Stimulated activated CD8-positive, alpha-beta memory T cell treated with anti-CD3 and anti-CD28 coated beads, Interleukin-15, amount 100 ng/mL, for 1 hour (primary cell): Measurements from ENCODE around the gene B3GAT3.
A peak's percentile ranks its signal among the peaks of the same experiment; 100 is the strongest.
"Not testable (repeated sequence)": the region's sequence is repeated elsewhere in the genome, so short reads cannot be mapped to it uniquely, and the experiment has no call there.

ENCODE experiments used
- DNase-seq: peaks from one replicate; pipeline ENCODE4 v3.0.0-alpha.2; 2020; ENCODE audit warnings: low read depth

The B3GAT3 gene

DNA sequence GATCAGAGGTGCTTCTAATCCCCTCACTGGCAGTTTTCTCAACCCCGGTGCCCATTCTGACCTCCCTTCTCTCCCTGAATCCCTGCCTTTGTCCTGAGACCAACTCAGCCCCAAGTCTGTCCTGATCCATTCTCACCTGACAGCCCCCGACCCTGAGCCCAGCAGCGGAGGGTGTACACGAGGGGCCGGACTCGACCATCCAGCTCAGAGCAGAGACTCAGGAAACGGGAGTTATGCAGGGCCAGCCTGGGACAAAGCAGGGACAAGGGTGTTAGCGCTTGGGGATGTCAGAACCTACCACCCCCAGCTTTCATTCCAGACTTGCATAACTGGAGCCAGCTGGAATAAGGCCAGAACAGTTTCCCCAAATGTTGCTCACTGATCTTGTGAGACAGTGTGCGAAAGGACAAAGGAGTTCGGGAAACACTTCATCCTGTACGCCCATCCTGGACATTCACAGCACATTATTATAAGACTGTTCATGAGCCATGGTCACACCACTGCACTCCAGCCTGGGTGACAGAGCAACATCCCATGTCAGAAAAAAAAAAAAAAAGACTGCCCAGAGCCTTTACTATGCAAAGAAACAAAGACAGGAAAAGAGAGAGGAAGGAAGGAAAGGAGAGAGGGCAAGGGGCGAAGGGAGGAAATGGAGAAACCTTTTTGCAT is 44.6 kb downstream of the B3GAT3 start:
- DNase-seq: no peak

DNA sequence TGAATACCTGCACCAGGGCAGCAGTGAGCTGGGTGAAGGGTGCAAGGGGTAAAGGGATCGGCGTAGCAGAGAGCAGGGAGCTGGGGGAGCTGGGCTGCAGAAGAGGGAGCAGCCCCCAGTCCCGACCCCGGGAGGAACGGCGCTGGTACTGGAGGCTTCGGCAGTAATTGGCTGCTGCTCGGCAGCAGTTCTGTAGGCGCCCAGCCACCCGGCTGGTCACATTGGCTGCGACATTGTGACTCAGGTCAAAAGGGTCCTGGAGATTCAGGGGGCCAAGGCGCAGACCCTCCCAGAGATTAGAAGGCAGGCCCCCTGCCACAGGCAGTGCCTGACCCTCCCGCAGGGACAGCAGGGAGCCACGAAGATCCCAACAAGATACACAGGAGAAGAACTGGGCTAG is 45.9 kb downstream of the B3GAT3 start:
- no peak for DNase-seq

DNA sequence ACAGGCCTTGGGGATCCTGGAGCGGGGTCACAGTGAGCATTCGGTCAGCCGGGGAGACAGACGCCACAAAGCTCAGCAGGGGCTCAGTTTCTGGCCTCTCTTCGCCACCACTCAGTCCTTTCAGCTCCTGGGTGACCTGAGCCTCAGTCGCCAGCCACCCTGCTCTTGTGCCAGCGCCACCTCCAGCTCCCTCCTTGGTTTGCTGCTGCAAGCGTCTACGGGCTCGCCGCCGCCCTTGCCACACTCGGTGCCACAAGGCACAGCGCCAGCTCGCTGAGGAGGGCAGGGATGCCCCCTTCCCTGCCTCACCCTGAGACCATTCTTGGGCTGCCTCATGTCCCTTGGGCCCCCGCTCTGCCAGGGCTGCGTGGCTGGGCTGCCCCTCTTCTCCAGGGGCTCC is 46.6 kb downstream of the B3GAT3 start:
- DNase-seq: no peak

DNA sequence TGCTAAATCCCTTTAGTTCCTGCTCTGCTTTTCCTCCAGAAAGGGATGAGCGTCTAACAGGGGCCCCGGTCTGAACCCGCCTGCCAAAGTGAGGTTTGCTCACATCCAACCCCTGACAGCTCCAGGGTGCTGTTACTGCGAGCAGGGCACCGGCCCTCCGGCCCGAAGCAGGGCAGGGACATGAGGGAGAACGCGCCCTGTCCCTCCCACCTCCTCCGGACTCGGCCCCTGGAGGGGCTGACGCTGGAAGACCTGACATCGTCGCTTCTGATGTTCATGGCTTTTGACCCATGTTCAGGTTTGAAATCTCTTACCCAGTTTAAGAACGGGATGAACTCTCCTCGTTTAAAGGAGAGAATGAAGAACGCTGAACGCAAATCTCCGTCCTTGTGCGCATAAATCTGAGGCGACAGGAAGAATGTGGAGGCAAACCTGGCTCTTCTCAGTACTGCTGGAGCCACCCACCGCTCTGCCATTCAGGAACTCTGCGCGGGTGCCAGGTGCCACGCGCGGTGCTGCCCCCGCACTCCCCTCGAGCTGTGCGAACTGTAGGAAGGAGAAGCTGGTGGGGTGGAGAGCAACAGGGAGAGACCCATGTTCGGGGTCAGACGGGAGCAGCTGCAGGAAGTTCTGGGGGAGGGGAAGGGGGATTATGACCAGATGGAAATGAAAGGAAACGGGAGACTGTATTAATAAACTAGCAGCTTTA is 47.3 kb downstream of the B3GAT3 start:
- no peak for DNase-seq

DNA sequence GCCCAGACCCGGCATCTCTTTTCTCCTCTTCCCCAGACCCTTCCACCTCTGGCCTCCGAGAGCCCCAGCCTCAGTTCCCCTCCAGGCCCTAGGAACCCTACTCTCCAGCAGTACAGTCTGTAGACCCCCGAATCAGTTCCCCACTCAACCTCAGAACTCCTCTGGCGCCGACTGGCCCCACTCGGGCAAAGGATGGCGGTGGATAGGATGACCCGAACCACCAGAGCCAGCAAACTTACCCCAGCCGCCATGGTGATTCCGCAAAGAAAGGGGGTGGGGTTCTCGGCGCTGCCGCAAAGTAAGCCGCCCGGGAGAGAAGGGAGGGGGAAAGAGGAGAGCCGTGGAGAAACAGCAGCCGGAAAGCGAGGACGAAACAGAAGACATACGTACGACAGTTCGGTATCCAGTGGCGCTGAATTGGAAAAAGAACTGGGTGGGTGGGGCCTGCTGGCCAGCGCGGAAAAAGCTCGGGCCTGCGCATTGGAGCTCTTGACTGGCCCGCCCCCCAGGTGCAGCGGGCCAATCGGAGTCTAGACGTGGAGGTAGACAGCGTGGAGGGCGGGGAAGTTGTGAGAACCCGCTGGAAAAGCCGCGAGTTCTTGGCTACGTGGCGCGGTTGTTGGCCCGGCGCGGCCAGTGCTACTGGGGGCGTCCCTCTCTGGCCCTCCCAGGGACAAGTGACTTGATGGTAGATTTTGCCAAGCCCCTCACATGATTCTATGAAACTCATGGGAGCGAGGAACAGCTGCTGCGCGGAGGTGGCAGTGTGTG is 48.0 kb downstream of the B3GAT3 start, which contains the start of gene EEF1G:
TSS of gene EEF1G (minus strand) at position 300 of the 771 bp plus-strand sequence. CDS start at position 251, 49 bp downstream.
- DNase-seq: peak; percentile 92

DNA sequence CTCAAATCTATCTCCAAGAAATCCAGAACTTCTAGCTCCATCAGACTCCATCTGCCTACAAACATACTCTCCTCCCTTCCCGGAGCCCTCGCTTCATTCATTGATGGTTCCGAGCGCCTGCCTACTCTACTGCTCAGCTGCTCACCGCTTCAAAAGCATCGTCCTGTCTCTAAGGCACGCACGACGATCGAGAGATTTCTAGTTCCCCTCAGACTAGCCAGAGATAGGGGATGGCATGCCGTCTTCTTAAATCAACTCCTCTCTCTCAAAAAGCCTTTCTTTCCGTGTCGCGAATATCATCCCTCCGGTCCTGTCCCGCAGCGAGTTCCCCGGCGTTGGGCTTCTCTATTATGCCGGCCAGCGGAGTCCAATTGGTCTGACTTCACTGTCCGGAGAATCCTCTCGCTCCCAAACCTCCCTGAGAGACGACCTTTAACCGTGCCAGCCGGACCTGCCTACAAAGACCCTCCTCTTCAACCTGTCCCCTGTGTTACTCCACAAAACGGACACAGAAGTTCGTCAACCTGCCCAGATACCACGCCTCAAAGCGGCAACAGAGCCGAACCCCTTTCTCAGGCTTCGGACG is 48.7 kb downstream of the B3GAT3 start:
- DNase-seq: no peak

DNA sequence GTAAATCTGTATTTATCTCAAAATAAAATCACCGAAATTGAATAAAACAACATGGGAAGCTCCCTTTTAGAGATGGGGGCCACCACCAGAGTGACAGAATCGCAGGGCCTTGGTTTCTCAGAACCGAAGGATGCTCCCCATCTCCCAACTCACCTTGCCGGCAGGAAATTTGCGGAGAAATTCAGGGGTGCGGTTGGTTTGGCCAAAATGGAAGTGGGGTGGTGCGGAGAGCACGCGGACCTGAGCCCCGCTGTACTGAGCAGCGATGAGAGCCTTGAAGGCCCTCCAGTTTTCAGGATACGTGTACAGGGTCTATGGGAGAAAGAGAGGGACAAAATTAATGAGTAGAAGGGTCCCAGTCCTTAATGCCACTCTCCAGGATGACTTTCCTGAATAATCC is 49.4 kb downstream of the B3GAT3 start:
- no peak for DNase-seq

DNA sequence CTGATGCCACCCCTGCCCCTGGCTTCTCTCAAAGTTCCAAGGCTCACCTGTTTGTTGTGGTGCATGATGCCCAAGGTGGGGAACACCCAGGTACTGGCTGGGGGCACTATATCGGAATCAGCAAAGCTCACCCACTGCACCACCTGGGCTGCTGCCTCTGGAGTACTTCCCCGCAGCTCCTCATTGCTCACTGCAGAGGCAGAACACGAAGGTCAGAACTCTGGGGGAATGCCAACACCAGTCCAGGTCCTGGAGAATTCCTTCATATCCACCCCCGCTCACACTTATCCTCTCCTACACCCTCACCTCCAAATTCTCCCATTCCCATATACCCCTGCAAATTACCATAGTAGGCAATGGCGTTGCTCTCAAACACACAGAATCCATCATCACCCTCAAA is 50.3 kb downstream of the B3GAT3 start:
- not testable (repeated sequence) for DNase-seq

DNA sequence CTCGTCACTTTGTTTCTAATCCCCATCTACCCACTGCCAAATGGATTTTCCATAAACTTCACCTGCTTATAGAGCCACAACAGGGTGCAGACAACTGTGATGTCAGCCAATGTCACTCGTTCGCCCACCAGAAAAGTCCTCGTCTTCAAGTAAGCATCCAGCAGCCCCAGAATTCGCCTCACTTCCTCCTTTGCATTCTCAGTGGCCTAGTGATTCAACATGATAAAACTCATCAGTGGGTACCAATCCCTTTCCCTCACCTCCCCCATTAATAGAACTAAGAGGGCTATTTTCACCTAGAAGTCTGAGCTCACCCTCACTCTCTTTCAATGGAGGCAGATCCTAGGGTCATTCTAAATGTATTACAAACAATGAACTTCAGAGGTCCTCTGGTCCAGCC is 50.9 kb downstream of the B3GAT3 start:
- not testable (repeated sequence) for DNase-seq

DNA sequence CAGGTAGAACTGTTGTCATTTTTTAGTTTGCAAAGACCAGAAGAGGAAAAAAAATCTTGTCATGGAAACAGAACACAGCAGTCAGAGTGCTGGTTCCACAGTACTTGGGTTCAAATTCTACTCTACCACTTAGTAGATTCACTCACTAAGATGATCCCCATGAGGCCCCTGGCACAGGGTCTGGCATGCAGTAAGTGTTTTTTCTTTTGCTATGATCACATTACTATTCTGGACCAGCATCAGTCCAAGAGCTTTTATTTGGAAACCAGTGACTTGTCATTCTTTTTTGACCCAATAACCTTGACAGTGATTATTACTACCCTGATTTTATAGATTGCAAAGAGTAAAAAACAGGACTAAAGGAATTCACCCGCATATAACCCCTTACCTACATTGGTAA is 52.2 kb downstream of the B3GAT3 start:
- DNase-seq: no peak

DNA sequence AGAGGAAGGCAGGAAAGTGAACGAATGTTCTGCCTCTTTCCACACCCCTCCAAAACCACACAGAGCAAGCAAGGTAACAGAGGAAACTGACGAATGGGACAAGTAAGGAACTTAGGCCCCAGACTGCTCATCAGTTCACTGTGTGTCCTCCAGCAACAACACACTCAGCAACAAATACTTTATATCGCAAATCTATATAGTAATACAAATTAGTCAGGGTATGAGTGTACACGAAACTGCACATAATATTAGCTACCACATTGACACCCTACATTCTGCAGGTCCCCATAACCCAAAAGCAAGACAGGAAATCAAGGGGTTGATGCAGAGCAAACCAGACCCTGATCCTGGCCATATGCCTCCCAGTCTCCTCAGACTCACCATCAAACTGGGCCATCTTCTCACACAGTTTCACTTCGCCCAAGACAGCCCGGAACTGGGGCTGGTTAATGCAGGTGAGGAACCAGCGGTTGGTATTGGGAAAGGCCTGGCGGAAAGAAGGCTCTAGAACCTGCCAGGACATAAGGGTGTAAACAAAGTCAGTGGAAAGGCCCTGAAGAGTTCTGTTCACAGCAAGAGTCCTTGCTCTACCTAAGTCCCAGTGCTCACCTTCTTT is 54.7 kb downstream of the B3GAT3 start:
- no peak for DNase-seq

DNA sequence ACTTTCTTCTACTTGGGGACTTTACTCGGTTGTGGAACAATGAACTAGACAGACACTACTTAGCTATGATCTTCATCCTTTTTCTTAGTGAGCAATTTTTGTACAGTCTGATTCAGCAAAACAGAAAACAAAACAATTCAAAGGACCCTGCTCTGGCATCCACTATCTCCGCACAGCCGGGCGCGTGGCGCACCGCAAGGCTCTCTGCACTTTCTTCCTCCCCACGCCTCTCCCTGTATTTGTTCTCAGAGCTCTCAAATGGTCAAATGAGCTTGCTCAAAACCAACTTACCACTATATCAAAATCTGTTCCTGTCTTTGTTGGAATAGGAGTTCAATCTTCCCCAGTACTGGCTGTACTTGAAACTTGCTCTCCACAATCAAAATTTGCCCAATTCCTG is 55.5 kb downstream of the B3GAT3 start:
- no peak for DNase-seq
